ENCODE data around the gene DLG2.
A peak's percentile ranks its signal among the peaks of the same experiment; 100 is the strongest.

Gene DLG2

DNA sequence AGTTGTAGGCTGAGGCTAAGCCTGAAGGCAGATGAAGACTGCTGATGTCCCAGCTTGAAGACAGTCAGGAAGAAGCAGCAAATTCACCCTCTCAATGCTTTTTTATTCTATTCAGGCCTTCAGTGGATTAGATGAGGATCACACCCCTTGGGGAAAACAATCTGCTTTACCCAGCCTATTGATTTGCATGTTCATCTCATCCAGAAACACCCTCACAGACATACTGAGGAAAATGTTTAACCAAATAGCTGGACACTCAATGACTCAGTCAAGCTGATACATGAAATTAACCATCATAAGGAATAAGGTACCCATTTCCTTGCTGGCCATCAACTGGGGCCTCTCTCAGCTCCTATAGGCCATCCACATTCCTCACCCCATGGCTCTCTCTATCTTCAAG lies 1791.1 kb downstream of the DLG2 start:
- DNase-seq (ENCODE audit: low read depth): no peak
- TF ChIP-seq, protein P1, sequence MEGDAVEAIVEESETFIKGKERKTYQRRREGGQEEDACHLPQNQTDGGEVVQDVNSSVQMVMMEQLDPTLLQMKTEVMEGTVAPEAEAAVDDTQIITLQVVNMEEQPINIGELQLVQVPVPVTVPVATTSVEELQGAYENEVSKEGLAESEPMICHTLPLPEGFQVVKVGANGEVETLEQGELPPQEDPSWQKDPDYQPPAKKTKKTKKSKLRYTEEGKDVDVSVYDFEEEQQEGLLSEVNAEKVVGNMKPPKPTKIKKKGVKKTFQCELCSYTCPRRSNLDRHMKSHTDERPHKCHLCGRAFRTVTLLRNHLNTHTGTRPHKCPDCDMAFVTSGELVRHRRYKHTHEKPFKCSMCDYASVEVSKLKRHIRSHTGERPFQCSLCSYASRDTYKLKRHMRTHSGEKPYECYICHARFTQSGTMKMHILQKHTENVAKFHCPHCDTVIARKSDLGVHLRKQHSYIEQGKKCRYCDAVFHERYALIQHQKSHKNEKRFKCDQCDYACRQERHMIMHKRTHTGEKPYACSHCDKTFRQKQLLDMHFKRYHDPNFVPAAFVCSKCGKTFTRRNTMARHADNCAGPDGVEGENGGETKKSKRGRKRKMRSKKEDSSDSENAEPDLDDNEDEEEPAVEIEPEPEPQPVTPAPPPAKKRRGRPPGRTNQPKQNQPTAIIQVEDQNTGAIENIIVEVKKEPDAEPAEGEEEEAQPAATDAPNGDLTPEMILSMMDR (conservative IDR thresholded peaks at IDR 0.05; ENCODE audit: low read depth, low read length): no peak
- H3K4me3 ChIP-seq (ENCODE audit: low read length): no peak overlapping the region

DNA sequence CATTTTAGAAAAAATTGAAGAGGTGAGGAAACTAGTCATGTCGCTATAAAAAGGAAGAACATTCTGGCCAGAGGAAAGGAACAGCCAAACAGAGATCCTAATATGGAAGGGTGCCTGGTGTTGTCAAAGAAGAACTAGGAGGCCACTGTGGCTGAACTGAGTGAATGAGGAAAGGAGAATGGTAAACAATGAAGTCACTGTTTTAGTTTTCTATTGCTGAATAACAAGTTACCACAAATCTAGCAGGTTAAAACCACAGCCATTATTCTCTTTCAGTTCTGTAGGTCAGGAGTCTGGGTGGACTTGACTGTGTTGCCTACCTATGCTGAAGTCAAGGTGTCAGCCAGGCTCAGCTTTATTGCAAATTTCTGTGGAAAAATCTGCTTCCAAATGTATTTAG lies 1791.7 kb downstream of the DLG2 start:
- TF ChIP-seq, protein P1 (conservative IDR thresholded peaks at IDR 0.05; ENCODE audit: low read depth, low read length): no peak
- no peak for DNase-seq (ENCODE audit: low read depth)
- no peak overlapping the region for H3K4me3 ChIP-seq (ENCODE audit: low read length)

DNA sequence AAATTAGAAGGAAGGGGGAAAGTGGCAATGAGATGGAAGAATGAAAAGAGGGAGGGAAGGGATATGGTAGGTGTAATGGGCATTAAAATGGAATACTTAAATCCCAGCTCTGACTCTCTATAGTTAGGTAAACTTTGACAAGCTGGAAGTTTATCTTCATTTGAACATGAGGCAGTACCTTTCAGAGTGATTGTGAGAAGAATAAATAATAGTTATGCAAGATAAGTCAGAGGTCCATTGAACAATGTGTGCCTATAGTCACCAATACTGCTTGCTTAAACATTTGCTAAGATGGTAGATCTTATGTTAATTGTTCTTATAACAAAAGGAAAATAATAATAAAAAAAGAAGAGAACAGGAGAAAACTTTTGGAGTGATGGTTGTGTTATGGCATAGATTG lies 1795.2 kb downstream of the DLG2 start:
- DNase-seq (ENCODE audit: low read depth): no peak
- no peak overlapping the region for H3K4me3 ChIP-seq (ENCODE audit: low read length)
- TF ChIP-seq, protein P1 (conservative IDR thresholded peaks at IDR 0.05; ENCODE audit: low read depth, low read length): no peak

DNA sequence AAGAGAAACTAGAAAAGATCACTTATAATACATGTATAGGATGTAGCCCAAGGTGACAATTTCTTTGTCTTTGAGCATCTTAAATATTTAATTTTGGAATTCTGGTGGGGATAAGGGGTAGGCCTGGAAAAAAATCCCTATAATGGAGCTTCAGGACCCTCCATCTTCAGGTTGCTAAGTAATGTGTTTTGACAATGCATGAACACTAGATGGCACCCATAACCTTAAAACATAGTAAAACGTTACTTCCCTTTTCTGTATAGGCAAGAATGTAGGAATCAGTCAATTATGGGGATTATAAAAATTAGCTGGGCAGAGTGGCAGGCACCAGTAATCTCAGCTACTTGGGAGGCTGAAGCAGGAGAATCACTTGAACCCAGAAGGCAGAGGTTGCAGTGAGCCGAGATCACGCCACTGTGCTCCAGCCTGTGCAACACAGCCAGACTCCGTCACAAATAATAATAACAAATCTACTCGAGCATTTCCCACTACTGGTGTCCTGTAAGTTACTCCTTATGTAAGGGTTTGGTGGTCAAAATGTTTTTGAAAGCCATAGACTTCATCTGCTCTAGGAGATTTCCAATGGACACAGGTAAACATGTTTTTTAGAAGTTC lies 1799.1 kb downstream of the DLG2 start:
- TF ChIP-seq, protein P1 (conservative IDR thresholded peaks at IDR 0.05; ENCODE audit: low read depth, low read length): peak; percentile 61
- H3K4me3 ChIP-seq (ENCODE audit: low read length): no peak overlapping the region
- DNase-seq (ENCODE audit: low read depth): peak; percentile 26

DNA sequence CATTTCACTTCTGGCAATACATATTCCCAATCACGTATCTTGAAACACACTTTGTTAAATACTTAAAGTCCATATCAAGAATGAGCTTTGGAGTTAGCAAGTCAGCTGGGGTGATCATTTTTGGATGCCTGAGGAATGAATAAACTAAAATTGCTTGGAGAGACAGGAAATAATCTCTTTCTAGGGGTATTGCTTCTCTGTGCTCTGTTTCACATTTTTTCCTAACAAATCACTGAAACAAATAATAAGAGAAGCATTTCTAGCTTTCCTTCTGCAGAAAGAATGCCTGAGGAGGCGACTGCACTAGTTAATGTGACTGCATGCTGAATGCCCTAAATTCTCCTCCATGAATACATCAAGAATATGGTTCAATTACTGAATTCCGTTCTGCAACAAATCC lies 1799.6 kb downstream of the DLG2 start:
- DNase-seq (ENCODE audit: low read depth): no peak
- H3K4me3 ChIP-seq (ENCODE audit: low read length): no peak overlapping the region
- TF ChIP-seq, protein P1 (conservative IDR thresholded peaks at IDR 0.05; ENCODE audit: low read depth, low read length): no peak

DNA sequence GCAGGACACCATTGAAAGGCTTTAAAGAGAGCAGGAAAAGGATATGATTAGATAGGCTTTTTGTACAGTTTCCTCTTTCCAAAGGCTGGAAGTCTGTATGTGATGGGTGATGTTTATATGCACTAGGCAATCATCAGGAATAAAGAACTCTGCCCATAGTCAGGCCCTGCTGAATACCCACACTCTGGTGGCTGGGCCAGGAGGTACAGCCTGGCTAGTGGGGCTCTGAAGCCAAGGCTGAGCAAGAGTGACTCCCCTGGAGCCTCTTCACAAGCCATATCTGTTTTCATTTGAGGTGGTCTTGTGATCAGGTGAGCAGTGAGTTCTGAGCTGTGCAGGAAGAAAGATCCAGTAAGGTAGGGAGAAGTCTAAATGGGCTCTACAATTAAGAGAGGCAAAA lies 1801.1 kb downstream of the DLG2 start:
- TF ChIP-seq, protein P1 (conservative IDR thresholded peaks at IDR 0.05; ENCODE audit: low read depth, low read length): no peak
- no peak overlapping the region for H3K4me3 ChIP-seq (ENCODE audit: low read length)
- DNase-seq (ENCODE audit: low read depth): no peak

DNA sequence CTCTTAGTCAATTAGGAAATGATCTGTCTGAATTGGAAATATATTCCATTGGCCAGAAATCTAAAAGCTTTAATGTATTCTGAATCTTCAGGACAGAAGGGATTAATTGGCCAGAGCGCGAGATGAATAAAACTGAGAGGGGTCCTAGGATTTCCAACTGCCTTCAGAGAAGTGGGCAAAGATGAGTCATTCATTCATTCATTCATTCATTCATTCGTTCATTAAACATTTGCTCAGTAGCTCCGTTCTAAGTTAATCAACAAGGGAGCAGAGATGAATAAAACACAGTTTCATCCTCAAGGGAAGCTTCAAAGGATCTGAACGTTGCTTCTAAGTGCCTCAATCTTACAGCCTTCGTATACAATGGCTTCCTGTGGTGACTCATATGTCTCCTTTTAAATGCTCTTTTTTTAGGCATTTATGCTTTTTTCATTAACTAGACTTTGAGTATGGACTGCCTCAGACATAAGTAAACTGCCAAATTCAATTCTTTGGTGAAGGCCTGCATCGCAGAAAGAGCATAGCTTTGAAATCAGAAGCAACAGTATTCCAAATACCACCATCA lies 1803.6 kb downstream of the DLG2 start:
- no peak for DNase-seq (ENCODE audit: low read depth)
- TF ChIP-seq, protein P1 (conservative IDR thresholded peaks at IDR 0.05; ENCODE audit: low read depth, low read length): no peak
- no peak overlapping the region for H3K4me3 ChIP-seq (ENCODE audit: low read length)
